LoVo (cell line): ENCODE data around the gene FAS.

Source experiments
- DNase-seq: peaks from one replicate; pipeline ENCODE4 v3.0.0-alpha.2; 2016; ENCODE audit warnings: low spot score

FAS gene

DNA sequence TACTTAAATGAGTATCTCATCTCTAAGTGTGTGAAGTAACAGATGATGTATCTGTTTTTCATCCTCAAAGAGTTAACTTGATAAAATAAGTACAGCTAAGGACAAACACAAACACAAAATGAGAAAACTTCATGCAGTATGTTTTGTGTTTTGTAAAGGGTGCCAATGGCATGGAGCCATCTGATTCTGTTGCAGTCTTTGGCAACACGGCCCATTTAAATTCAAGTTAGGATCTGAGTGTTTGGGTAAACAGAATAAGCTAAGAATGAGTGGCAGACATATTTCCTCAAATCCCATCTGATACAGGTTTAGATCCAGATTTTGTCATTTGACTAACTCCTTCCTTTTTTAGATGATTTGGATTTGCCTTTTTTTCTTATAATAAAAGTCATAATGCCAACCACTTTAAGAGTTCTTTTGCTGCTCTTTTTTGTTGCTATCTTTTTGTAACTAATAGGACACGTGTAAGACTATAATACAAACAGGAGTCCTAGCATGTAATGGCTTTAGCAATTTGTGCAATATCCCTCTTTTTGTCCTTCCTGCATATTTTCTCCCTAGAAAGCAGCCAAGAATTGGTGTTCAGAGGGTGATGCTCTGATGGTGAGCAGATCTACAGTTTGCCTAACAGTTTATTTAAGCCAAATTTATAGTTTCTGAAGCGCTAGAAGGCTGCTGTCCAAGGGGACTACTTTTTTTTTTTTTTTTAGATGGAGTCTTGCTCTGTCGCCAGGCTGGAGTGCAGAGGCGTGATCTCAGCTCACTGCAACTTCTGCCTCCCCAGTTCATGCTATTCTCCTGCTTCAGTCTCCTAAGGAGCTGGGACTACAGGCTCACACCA, 19.2 kb upstream of the FAS start:
- DNase-seq, result no peak

DNA sequence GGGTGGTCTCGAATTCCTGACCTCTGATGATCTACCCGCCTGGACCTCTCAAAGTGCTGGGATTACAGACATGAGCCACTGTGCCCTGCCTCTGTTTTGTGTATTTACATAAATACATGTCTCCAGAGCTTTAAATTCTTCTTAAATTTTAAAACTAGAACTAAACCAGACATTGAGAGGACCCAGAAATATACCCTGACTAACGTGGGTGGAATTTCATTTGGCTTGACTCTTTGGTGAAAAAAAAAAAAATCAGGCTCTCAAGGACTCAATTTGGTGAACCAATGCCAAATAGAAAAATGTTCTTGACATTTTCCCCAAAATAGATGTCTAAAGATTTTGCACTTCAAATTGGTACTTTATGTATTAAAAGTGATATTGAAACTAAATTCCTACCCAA, 16.6 kb upstream of the FAS start:
- no peak for DNase-seq

DNA sequence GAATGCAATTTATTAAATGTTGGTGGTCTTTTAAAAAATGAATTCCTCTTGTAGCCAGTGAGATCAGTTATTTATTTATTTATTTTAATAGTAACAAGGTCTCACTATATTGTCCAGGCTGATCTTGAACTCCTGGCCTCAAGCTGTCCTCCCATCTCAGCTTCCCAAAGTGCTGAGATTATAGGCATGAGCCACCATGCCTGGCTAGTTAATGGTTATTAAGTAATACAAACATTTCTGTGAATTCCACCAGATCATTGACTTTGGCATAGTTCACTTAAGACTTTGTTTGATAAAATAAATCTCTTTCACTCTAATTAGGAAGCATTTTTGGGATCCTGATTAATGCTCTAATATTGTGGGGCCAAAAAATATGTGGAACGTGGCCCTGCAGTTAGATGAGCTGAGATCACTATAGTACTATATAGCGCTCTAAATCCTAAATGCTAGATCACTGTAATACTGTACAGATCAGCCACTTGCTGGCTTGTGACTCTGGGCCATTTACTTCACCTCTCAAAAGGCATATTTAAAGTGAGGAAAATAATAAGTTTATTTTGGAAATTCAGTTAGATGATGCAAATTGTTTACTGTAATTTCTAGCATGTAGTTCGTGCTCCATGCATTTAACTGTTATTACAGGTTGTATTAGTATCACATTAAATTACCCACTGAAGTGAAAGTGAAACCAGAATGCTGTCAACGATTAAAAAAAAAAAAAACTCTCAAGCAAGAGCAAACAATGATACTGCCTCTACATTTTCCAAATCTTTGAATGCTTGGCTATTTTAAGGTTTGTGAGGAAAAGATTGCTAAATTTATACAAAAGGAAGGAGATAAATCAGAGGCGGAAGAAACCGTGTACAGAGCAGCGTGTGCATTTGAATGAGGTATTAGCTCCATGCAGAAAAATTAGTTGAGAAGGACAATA, 15.9 kb upstream of the FAS start:
- peak; percentile 34 for DNase-seq

DNA sequence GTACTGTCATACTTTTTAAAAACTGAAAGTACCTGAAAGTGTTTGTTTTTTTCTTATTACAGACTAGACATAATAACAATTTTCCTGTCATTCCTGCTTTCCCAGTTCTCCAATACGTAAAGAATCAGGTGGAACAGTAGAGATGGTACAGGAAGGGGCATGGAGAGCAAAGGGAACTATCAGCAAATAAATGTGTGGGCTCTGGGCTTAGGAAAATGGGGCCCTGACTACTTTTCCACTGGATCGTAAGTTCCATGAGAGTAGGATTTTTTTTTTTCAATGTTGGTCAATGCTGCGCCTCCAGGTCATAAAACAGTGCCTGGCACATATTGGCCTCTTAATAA, 15.2 kb upstream of the FAS start:
- DNase-seq, result no peak

DNA sequence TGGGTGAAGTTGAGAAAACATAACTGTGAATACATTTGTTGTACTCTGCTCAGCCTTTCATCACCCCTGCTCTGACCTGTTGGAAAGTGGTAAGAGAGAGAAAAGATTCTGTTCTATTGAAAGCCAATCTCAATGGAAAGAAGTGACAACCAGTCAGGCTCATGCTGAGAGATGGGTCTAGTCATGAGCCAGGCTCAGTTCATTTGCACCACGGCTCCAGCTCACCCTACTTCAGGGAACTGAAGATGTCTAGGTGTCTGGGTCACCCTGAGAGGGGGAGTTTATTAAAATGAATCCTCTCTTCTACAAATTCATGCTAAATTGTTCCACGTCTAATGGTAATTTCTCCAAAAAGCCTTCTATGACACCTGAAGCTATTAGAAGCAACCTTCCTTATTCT, 12.1 kb upstream of the FAS start:
- DNase-seq, result no peak

DNA sequence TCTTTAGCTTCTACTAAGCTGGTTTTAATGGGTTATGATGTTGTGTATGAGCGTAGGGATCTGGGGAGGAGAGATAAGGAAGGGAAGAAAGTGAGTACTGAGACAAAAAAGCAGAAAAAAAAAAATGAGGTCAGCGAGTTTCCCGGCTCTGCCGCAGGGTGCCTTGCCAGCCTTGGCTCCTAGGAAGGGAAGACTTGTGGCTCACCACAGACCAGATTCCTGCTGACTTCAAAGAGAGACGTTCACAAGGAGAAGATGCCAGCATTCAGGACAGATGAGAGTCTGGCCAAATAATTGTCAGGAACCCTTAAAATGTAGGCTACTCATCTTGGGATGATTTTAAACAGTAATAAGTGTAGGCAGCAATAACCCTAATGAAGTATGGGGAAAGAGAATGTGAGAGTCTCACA, 11.4 kb upstream of the FAS start:
- DNase-seq, result peak; percentile 62

DNA sequence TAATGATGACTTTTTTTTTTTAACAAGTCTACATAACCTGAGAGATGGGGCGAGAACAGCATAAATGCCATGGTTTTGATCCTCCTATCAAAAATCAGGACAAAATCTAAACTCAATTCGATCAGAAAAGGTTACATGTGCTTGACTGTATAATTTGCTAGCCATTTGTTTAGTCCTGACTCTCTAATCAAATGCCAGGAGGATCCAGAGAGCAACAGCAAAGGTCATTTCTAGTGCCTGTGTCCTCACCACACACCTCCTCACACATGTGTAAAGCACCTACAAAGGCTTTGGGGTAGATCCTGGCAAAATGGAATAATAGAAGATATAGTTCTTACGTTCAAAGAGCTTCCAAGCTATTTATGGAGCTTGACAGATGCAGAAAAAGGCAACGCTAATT, 11.0 kb upstream of the FAS start:
- DNase-seq, result no peak

DNA sequence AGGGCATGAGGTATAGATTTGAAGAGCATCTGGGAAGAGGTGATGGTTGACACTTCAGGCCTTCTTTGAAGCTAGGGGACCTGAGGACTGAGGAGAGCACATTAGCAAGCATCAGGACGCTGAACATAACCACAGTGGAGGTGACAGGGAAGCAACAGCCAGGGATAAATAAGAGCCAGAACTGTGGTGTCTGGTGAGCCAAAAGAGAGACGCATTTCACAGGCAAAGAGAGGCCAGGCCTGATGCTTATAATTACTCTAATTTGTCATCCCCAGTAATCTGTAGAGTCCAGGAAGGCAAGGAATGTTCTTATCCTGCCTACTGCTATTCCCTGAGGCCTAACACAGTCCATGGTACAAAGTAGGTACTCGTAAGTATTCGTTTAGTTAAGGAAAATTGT, 10.4 kb upstream of the FAS start:
- no peak for DNase-seq

DNA sequence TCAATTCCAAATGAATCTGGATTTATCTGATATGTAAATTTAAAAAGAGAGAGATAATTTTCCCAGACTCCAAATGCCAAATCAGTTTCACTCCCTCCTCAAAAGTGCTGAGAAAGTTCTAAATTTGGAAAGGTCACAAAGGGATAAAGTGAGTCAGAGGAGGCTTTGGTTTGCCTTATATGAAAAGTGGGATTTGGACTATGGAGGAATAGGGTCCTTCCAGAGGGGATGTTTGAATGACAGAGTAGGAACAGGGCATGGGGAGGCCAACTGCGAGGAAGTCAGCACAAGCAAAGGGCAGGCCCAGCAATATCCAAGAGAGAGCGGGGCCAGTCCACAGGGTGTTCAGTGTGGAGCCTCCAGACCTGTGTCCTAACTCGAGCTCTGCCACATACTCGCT, 9.8 kb upstream of the FAS start:
- no peak for DNase-seq

DNA sequence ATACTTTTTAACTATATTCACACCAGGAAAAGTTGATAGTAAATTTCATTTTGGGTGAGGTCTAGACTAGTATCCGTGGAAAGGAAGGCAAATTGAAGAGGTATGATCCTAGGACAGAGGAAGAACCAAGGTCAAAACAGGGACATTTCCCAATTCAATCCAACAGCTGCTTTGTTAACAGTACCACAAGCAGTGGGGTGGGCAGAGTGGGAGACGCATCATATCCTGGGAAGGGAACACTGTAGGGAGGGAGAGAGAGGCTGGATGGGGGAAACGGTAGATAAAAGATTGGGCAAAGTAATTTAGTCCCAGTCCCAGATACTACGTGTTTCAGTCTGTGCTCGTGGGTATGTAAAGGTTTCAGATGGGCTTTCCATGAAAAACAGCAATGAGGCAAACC, 9.2 kb upstream of the FAS start:
- DNase-seq, result no peak

DNA sequence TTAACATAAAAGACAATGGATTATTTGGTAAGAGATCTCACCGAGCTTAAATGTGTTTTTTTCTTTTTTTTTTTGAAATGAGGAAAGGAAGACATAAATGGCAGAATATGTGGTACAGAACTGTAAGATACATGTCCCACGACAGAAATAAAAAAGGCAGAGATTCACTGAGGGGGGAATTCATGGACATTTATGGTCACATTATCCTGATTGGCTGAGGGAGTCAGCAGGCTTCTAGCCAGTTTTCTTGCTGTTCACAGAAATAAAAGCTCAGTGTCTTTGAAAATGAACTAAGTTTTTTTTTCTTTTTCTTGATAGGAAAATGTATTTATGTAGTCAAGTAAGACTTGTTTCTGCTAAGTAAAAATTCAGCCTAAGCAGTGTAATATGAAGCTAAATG, 8.2 kb upstream of the FAS start:
- no peak for DNase-seq

DNA sequence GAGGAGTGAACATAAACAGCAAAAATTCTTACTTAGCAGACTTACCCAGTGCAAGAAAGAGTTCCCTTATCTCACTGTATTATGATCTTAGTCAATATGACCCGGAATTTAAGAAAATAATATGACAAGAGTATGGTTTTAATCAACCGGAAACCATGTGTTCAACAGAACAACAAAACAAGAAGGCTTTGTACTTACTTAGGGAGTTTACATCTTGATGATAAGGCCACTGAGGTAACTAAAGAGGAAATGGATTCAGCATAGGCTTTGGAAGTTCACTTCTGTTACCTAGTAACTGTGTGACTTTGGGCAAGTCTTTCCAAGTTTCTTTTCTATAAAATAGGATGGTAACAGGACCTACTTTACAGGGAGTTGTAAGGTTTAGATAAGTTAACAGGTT, 7.4 kb upstream of the FAS start:
- DNase-seq, result no peak

DNA sequence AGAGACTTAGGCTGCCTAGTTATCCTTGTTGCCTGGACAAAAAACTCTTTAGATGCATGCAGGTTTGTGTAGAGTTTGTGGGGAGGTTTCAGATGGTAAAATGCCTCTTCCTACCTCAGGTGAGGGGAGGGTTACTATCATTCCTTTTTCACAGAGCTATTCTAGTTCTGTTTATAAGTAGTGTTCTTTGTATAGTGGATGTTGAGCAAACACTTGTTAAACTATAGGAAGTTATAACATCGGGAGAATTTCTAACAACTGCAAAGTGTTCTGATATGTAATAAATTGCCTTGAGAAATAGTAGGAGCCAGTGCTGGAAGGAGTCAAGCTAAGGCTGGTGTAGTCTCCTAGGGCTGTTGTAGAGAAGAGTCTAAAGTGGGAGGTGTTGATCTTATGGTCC, 6.7 kb upstream of the FAS start:
- DNase-seq, result no peak

DNA sequence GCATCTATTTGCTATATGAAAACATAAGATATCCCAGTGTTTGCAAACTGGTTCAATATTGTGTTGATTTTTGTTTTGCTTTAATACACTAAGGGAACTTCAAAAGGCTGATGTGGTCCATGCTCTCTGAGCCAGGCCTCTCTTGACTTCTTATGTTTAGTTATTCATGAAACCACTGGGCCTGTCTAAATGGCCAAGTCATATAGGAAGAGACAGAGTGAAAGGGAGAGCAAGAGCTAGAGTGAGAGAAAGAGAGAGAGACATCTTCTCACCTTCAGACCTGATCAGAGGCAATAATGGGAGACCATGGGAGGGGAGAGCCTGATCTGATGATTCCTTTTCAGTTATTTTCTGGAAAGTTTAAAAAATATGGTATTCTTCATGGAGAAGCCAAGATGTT, 6.1 kb upstream of the FAS start:
- no peak for DNase-seq

DNA sequence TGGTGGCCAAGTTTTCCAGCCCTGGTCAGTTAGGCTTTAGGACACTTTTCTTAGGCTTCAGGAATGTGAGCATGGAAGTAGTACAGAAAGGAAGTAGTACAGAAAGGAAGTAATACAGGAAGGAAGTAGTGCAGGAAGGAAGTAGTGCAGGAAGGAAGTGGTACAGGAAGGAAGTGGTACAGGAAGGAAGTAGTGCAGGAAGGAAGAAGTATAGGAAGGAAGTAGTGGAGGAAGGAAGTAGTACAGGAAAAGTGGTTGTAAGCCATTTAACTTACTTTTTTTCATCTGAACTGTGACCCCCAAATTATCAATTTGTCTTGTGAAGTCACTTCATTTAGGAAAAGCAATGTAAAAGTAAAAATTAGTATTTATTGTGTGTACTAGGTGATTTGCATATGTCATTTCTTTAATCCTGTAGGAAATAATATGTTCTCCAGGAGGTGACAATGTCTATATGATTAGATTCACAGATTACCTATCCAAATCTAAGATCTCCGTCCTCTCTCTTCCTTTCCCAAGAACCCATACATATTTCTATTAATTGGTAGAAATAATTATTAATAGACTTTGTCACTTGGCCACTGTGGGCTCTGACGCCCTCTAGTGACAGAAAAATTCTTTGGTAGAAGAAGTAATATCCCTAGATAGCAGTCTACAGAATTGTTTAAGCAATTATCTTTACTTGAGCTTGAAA, 3.9 kb upstream of the FAS start:
- DNase-seq, result peak; percentile 43

DNA sequence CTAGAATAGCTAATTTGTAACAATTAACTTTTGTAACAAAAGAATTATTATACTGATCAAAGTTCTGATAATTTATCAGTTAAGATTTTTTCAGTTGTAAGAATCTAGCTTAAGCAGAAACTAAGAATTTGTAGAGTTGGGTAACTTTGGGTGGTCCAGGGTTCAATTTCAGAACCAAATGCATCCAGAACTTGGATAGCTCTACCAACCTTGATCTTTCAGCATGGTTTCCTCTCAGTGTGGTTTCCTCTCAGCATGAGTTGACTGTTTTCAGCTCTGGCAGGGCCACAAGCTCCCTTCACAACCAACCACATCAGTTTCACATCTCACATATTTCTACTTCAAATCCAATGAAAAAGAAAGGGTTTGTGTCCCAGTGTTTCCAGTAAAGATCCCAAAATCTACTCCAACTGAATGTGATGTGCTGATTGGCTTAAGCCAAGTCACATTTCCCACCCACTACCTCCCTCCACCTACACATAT, 3.3 kb upstream of the FAS start:
- DNase-seq, result no peak

DNA sequence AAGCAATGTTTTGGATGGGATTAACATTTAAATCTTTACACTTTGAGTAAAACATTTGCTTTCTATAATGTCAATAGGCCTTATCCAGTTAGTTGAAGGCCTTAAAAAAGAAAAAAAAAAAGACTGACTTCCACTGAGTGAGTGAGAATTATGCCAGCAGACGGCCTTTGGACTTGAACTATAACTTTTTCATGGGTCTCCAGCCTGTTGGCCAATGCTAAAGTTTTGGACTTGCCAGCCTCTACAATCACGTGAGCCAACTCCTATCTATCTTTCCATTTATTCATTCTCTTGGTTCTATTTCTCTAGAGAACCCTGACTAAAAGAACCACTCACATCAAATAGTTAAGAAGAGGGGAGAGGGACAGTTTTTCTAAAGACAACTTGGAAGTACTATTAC, 2.8 kb upstream of the FAS start:
- no peak for DNase-seq

DNA sequence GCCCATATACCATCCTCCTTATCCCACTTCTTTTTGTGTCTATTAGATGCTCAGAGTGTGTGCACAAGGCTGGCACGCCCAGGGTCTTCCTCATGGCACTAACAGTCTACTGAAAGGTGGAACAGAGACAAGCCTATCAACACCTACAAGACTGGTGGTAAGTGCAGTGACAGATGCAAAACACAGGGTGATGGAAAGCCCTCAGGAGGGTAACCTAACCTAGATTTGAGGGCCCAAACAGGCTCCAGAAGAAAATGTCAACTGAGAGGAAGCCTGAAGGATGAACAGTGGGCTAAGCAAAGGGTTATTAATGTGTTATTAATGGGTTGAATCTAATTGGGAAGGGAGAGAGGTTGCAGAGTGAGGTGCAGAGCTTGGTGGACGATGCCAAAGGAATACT, 1.2 kb upstream of the FAS start:
- DNase-seq, result no peak

DNA sequence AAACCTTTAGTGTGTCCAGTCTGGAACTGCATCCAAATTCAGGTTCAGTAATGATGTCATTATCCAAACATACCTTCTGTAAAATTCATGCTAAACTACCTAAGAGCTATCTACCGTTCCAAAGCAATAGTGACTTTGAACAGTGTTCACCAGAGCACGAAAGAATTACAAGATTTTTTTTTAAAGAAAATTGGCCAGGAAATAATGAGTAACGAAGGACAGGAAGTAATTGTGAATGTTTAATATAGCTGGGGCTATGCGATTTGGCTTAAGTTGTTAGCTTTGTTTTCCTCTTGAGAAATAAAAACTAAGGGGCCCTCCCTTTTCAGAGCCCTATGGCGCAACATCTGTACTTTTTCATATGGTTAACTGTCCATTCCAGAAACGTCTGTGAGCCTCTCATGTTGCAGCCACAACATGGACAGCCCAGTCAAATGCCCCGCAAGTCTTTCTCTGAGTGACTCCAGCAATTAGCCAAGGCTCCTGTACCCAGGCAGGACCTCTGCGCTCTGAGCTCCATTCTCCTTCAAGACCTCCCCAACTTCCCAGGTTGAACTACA, 694 bp upstream of the FAS start:
- no peak for DNase-seq

DNA sequence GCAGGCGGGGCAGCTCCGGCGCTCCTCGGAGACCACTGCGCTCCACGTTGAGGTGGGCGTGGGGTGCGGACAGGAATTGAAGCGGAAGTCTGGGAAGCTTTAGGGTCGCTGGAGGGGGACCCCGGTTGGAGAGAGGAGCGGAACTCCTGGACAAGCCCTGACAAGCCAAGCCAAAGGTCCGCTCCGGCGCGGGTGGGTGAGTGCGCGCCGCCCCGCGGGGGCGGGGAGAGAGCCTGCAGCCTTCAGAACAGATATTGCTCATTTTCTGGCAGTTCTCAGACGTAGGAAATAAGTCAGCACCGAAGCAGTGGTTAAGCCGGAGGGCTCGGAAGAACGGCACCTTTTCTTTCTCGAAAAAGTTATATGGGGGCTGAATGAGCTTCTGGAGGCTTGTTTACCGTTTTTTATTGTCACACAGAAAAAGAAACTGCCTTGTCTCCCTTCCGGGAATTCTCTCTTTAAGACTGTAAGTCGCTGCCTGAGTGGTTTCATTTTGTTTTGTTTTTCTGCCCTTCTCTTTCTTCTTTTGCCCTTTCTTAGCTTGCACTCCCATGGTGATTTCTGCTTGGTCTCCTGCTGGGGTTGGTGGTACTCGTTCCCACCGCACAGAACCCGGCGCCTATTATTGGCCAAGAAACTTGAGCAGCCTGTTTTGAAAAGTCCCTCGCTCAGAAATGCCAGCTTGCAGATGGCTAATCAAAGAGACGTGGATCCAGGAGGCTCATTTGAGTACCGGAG, 732 bp downstream of the FAS start:
- peak; percentile 43 for DNase-seq

DNA sequence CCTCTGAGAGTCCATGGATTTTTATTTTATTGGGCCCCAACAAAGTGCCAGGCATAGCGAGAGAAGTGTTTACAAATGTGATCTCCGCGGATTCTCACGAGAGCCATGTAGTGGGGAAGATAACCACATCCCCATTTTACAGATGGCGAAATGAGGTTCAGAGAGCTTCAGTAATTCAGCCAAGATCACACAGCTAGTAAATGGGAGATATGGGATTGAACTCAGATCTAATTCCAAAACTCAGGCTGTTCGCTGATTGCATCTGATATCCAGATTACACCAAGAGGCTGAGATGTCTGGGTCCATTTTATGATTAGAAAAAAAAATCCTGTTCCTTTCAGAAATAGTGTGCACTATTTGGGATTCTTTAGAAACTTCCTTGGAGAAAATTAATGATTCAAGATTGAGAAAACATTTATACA, 1.3 kb downstream of the FAS start:
- DNase-seq, result no peak
